Stimulated activated CD4-positive, alpha-beta T cell treated with anti-CD3 and anti-CD28 coated beads, TNF-alpha, amount 100 ng/mL, for 1 hour (primary cell): ENCODE data around the gene NELL1.

Experiments
- DNase-seq, 3 donors: peaks; one replicate each; pipeline ENCODE4 v3.0.0-alpha.2; 2020; ENCODE audit warnings: low read depth in 3 of 3, low spot score in 1 of 3

The NELL1 gene

GRCh38 chr11:21546703-21547102, 877.3 kb downstream of the NELL1 start:
- DNase-seq: no peak

- no peak for DNase-seq
Observed at GRCh38 chr11:21552911-21553310, 883.5 kb downstream of the NELL1 start.

GRCh38 chr11:21553795-21554194, 884.4 kb downstream of the NELL1 start:
- no peak for DNase-seq

- no peak for DNase-seq
Observed at GRCh38 chr11:21554284-21554683, 884.9 kb downstream of the NELL1 start.

GRCh38 chr11:21556926-21557325, 887.5 kb downstream of the NELL1 start:
- no peak for DNase-seq

- DNase-seq: no peak
Observed at GRCh38 chr11:21560466-21560975, 891.1 kb downstream of the NELL1 start.

- no peak for DNase-seq
Observed at GRCh38 chr11:21561581-21561980, 892.2 kb downstream of the NELL1 start.

GRCh38 chr11:21564095-21564494, 894.7 kb downstream of the NELL1 start:
- DNase-seq: no peak

- no peak for DNase-seq
Observed at GRCh38 chr11:21564833-21565682, 895.7 kb downstream of the NELL1 start.

- no peak for DNase-seq
Observed at GRCh38 chr11:21566521-21567117, 897.2 kb downstream of the NELL1 start.

GRCh38 chr11:21567645-21568290, 898.4 kb downstream of the NELL1 start:
- DNase-seq: no peak

GRCh38 chr11:21572210-21572609, 902.8 kb downstream of the NELL1 start:
- DNase-seq: no peak

GRCh38 chr11:21582791-21583190, 913.4 kb downstream of the NELL1 start:
- no peak for DNase-seq

- DNase-seq: no peak
Observed at GRCh38 chr11:21588754-21589153, 919.4 kb downstream of the NELL1 start.

GRCh38 chr11:21602699-21603098, 933.3 kb downstream of the NELL1 start:
- no peak for DNase-seq

- no peak for DNase-seq
Observed at GRCh38 chr11:21603886-21604285, 934.5 kb downstream of the NELL1 start.

- DNase-seq: no peak
Observed at GRCh38 chr11:21604564-21604963, 935.2 kb downstream of the NELL1 start.

- DNase-seq: no peak
Observed at GRCh38 chr11:21612326-21612725, 942.9 kb downstream of the NELL1 start.

GRCh38 chr11:21614961-21615360, 945.6 kb downstream of the NELL1 start:
- DNase-seq: no peak

- DNase-seq: no peak
Observed at GRCh38 chr11:21615955-21616371, 946.6 kb downstream of the NELL1 start.

- DNase-seq: no peak
Observed at GRCh38 chr11:21622566-21622965, 953.2 kb downstream of the NELL1 start.

- no peak for DNase-seq
Observed at GRCh38 chr11:21622995-21623394, 953.6 kb downstream of the NELL1 start.
